NCI-H1092 treated with DMSO at 0.1 percent for 48 hours (cell line): ENCODE data around the gene C3orf49.

Source experiments
- DNase-seq: peaks from one replicate; lab custom pipeline; 2025; lab: John Stamatoyannopoulos, UW

Gene C3orf49

DNA sequence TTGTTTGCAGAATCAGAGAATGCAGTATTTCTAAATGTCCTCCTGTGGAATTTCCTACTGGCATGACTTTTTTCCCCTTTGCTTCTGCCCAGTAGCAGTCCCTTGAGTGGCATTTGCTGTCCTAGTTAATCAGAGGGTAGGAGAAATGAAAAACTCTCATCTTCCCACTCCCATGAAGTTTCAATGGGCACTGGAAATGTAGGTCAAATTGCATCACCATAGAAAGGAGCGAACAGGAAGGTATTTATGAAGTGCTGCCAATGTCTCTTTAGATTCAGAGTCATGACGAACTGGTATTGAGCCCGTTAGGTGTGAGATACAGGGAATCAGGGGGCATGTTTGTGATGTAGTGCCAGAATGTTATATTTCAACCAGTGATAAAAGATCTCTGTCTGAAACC is 67.8 kb downstream of the C3orf49 start:
- DNase-seq = no peak

DNA sequence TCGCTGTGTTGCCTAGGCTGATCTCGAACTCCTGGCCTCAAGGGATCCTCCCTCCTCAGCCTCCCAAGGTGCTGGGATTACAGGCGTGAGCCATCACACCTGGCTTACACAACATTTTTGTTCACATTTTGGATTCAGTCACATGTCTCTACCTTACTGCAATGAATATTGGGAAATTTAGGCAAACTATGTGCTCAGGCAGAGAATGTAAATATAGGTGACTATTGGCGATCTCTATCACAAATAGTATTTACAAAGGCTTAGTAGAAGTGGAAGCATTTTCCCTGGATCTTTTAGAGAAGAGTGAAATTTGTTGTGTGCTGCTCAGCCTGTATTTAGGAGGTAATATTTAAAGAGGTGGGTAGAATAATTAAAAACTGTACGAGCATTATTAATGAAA is 72.4 kb downstream of the C3orf49 start:
- no peak for DNase-seq

DNA sequence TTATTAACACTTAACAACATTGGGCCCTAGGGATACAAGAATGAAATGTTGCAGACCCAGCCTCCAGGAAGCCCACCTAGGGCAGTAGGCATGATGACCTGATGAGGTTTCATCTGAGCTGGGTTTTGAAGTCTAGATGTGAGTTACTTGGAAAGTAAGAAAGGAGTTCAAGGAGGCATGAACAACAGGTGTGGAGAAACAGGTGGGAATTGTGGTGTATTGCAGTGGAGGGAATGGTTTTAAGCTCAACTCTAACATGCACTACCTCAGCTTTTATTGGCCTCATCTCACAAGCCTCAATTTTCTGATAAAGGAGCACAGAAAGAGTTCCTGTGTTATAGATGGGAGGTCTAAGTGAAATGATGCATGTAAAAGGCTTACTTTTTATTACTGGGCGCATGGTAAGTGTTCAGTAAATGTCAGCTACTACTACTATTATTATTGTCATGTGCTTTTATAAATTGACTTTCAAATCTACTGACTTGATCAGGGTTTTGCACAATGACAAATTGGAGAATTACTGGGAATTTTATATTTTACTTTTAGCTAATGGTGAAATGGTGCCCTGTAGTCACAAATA is 73.8 kb downstream of the C3orf49 start:
- no peak for DNase-seq

DNA sequence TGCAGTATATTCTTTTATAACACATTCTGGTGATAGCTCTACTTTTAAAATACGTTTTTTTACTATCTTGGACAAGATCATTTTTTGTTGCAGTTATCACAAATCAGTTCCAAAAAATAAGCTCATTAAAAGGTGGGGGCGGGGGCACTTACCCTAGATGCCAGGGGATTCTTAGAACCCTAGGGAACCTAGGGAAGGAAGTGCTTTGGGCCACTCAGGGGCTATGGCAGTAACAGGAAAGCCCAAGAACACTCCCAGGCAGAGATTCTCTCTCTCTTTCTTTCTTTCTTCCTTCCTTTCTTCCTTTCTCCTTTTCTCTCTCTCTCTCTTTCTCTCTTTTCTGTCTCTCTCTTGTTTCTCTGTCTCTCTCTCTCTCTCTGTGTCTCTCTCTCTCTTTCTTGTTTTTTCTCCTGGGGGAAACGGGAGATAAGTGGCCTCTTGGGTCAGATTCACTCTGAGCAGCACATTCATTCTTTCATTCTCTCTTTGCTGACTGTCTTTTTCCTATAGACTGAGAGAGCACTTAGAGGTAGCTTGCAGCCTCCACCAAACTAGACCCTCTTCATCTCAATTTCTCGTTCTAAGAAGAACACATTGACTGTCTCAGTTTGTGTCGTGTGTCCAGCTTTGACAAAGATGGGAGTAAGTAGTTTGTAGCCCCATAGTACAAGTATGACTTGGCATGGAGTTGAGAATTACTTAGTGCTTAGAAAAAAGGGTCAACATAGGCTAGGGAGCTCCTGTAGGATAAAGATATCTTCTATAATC is 76.5 kb downstream of the C3orf49 start:
- no peak for DNase-seq

DNA sequence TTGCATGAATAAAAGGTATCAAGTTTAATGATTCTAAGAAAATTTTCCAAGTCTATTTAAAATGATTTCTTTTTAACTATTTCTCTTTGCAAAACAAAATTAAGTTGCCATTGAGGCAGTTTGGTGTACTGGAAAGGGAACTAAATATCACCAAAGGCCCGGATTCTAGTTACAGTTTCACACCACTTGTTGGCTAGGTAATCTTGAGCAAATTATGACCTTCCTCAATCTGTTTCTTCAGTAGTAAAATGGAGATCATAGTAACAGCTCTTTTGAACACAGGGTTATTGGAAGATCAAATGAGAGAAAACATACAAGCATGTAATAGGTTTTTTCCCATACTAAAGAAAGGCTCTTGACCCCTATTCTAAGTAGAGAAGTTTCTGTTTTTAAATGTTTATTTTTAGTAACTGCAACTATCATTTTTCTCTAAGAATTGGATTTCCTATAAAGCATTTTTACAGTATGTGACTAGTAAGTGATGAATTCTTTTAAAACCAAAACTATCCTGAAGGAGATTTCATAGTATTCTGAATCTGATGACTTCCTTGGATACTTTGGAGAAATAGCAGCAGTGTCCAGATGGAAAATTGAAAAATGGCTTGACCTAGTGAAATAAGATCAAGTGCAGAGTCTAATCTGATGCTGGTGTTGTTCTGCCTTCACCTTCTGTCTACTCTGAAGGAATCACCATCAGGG is 77.4 kb downstream of the C3orf49 start:
- no peak for DNase-seq
